Measurements from ENCODE around the gene ADAM12. TPM values are rescaled to one million over a fixed set of nuclear protein-coding genes. Genes with fewer than 3 reads are reported as not detected.
"Not testable (repeated sequence)": the region's sequence is repeated elsewhere in the genome, so short reads cannot be mapped to it uniquely, and the experiment has no call there.

ADAM12 gene
- total RNA-seq, 2 experiments from 2014 or later = 0.36 to 0.97 TPM

GRCh38 chr10:126255313-126255712 is 133.0 kb downstream of the ADAM12 start:
- Mint-ChIP-seq H3K27ac (no peak overlapping the region), H3K27me3 (no peaks in the 10 kb centered on the region), H3K4me3 (no peak overlapping the region), H3K36me3 (no peaks in the 10 kb centered on the region), H3K9me3 (peaks cover 12% of the 10 kb centered on the region), H3K4me1 (ENCODE audit: low read depth) (no peaks in the 10 kb centered on the region)
- DNase-seq = no peak
- intact Hi-C loops (cut with micrococcal nuclease) = no loop called here
- ChIA-PET CTCF (no interaction called here), POLR2A (no interaction called here)

- no peaks in the 10 kb centered on the region for H3K27me3 Mint-ChIP-seq
- no peak overlapping the region for H3K4me3 Mint-ChIP-seq
- H3K4me1 Mint-ChIP-seq (ENCODE audit: low read depth) = no peaks in the 10 kb centered on the region
- H3K36me3 Mint-ChIP-seq = no peaks in the 10 kb centered on the region
- H3K27ac Mint-ChIP-seq = no peak overlapping the region
- peaks cover 12% of the 10 kb centered on the region for H3K9me3 Mint-ChIP-seq
- intact Hi-C loops (cut with micrococcal nuclease) = no loop called here
- POLR2A ChIA-PET = no interaction called here
- no peak for DNase-seq
- CTCF ChIA-PET = no interaction called here
Measured at GRCh38 chr10:126253611-126253998, 134.7 kb downstream of the ADAM12 start.

GRCh38 chr10:126252884-126253610 is 135.2 kb downstream of the ADAM12 start:
- H3K4me3 Mint-ChIP-seq = no peak overlapping the region
- ChIA-PET POLR2A (no interaction called here), CTCF (no interaction called here)
- no peaks in the 10 kb centered on the region for H3K27me3 Mint-ChIP-seq
- no peaks in the 10 kb centered on the region for H3K4me1 Mint-ChIP-seq (ENCODE audit: low read depth)
- H3K9me3 Mint-ChIP-seq = peaks cover 12% of the 10 kb centered on the region
- no peak overlapping the region for H3K27ac Mint-ChIP-seq
- DNase-seq = no peak
- intact Hi-C loops (cut with micrococcal nuclease) = no loop called here
- no peaks in the 10 kb centered on the region for H3K36me3 Mint-ChIP-seq

GRCh38 chr10:126251778-126252407 is 136.4 kb downstream of the ADAM12 start:
- ChIA-PET CTCF (no interaction called here), POLR2A (no interaction called here)

GRCh38 chr10:126250527-126251310 is 137.6 kb downstream of the ADAM12 start:
- H3K4me3 Mint-ChIP-seq = no peak overlapping the region
- DNase-seq = no peak
- peaks cover 12% of the 10 kb centered on the region for H3K9me3 Mint-ChIP-seq
- H3K27me3 Mint-ChIP-seq = no peaks in the 10 kb centered on the region
- H3K36me3 Mint-ChIP-seq = no peaks in the 10 kb centered on the region
- H3K27ac Mint-ChIP-seq = no peak overlapping the region
- ChIA-PET POLR2A (no interaction called here), CTCF (no interaction called here)
- intact Hi-C loops (cut with micrococcal nuclease) = no loop called here
- H3K4me1 Mint-ChIP-seq (ENCODE audit: low read depth) = no peaks in the 10 kb centered on the region

More at GRCh38 chr10:126251778-126252407, 136.4 kb downstream of the ADAM12 start:
- Mint-ChIP-seq H3K27ac (no peak overlapping the region), H3K36me3 (no peaks in the 10 kb centered on the region), H3K4me3 (no peak overlapping the region), H3K4me1 (ENCODE audit: low read depth) (no peaks in the 10 kb centered on the region), H3K9me3 (peaks cover 12% of the 10 kb centered on the region), H3K27me3 (no peaks in the 10 kb centered on the region)
- no peak for DNase-seq
- intact Hi-C loops (cut with micrococcal nuclease) = no loop called here

GRCh38 chr10:126250045-126250444 is 138.2 kb downstream of the ADAM12 start:
- intact Hi-C loops (cut with micrococcal nuclease) = no loop called here
- Mint-ChIP-seq H3K27me3 (no peaks in the 10 kb centered on the region), H3K4me1 (ENCODE audit: low read depth) (no peaks in the 10 kb centered on the region), H3K36me3 (no peaks in the 10 kb centered on the region), H3K4me3 (no peak overlapping the region), H3K9me3 (peaks cover 12% of the 10 kb centered on the region), H3K27ac (no peak overlapping the region)
- POLR2A ChIA-PET = no interaction called here
- CTCF ChIA-PET = no interaction called here
- DNase-seq = no peak

GRCh38 chr10:126247446-126247975 is 140.8 kb downstream of the ADAM12 start:
- ChIA-PET CTCF (no interaction called here), POLR2A (no interaction called here)
- Mint-ChIP-seq H3K4me3 (no peak overlapping the region), H3K36me3 (no peaks in the 10 kb centered on the region), H3K27ac (no peak overlapping the region), H3K4me1 (ENCODE audit: low read depth) (no peaks in the 10 kb centered on the region), H3K9me3 (peaks cover 12% of the 10 kb centered on the region), H3K27me3 (no peaks in the 10 kb centered on the region)
- intact Hi-C loops (cut with micrococcal nuclease) = no loop called here
- DNase-seq = no peak

- H3K27me3 Mint-ChIP-seq; H3K27ac Mint-ChIP-seq; H3K4me3 Mint-ChIP-seq; H3K4me1 Mint-ChIP-seq (ENCODE audit: low read depth); POLR2A ChIA-PET; H3K36me3 Mint-ChIP-seq; H3K9me3 Mint-ChIP-seq; DNase-seq; intact Hi-C loops (cut with micrococcal nuclease); CTCF ChIA-PET: not testable (repeated sequence)
Measured at GRCh38 chr10:126246396-126246795, 141.9 kb downstream of the ADAM12 start.

GRCh38 chr10:126245501-126245900 is 142.8 kb downstream of the ADAM12 start:
- intact Hi-C loops (cut with micrococcal nuclease) = no loop called here
- Mint-ChIP-seq H3K27ac (no peak overlapping the region), H3K4me3 (no peak overlapping the region), H3K27me3 (no peaks in the 10 kb centered on the region), H3K4me1 (ENCODE audit: low read depth) (no peaks in the 10 kb centered on the region), H3K36me3 (no peaks in the 10 kb centered on the region), H3K9me3 (no peaks in the 10 kb centered on the region)
- CTCF ChIA-PET = no interaction called here
- POLR2A ChIA-PET = no interaction called here
- DNase-seq = no peak

GRCh38 chr10:126243971-126244370 is 144.3 kb downstream of the ADAM12 start:
- DNase-seq = no peak
- ChIA-PET CTCF (no interaction called here), POLR2A (no interaction called here)
- no peaks in the 10 kb centered on the region for H3K36me3 Mint-ChIP-seq
- no peaks in the 10 kb centered on the region for H3K9me3 Mint-ChIP-seq
- intact Hi-C loops (cut with micrococcal nuclease) = no loop called here
- no peaks in the 10 kb centered on the region for H3K27me3 Mint-ChIP-seq
- no peak overlapping the region for H3K4me3 Mint-ChIP-seq
- H3K4me1 Mint-ChIP-seq (ENCODE audit: low read depth) = no peaks in the 10 kb centered on the region
- no peak overlapping the region for H3K27ac Mint-ChIP-seq

GRCh38 chr10:126243306-126243705 is 145.0 kb downstream of the ADAM12 start:
- intact Hi-C loops (cut with micrococcal nuclease) = no loop called here
- H3K27ac Mint-ChIP-seq = no peak overlapping the region
- CTCF ChIA-PET = no interaction called here
- POLR2A ChIA-PET = no interaction called here
- no peak overlapping the region for H3K4me3 Mint-ChIP-seq
- H3K4me1 Mint-ChIP-seq (ENCODE audit: low read depth) = no peaks in the 10 kb centered on the region
- no peak for DNase-seq
- no peaks in the 10 kb centered on the region for H3K36me3 Mint-ChIP-seq
- no peaks in the 10 kb centered on the region for H3K9me3 Mint-ChIP-seq
- H3K27me3 Mint-ChIP-seq = no peaks in the 10 kb centered on the region

- intact Hi-C loops (cut with micrococcal nuclease) = no loop called here
- ChIA-PET CTCF (no interaction called here), POLR2A (no interaction called here)
- no peak overlapping the region for H3K27ac Mint-ChIP-seq
- no peaks in the 10 kb centered on the region for H3K27me3 Mint-ChIP-seq
- no peak for DNase-seq
- no peaks in the 10 kb centered on the region for H3K4me1 Mint-ChIP-seq (ENCODE audit: low read depth)
- no peaks in the 10 kb centered on the region for H3K36me3 Mint-ChIP-seq
- H3K9me3 Mint-ChIP-seq = no peaks in the 10 kb centered on the region
- H3K4me3 Mint-ChIP-seq = no peak overlapping the region
Measured at GRCh38 chr10:126242397-126243260, 145.6 kb downstream of the ADAM12 start.
